Suprapubic skin (tissue), 3 donors: ENCODE measurements around the gene ZNF677.

Experiments used
- EP300 ChIP-seq: sonication (generic); formaldehyde crosslinking; IDR thresholded peaks from one replicate; pipeline ENCODE4 v1.6.1; 2017; ENCODE audit warnings: antibody characterized with exemption
- POLR2A ChIP-seq, 2 donors: fragments of 450-650 bp; IDR thresholded peaks; one replicate each; pipeline ENCODE4 v1.6.1; 2017; ENCODE audit warnings: antibody characterized with exemption in 2 of 2, mild to moderate bottlenecking in 2 of 2, moderate library complexity in 2 of 2
- TF ChIP-seq, protein P1 (sequence below), 2 donors: fragments of 200-600 bp in 1 of 2; fragments of 450-650 bp in 1 of 2; sonication (generic) in 1 of 2; IDR thresholded peaks; one replicate each; pipeline ENCODE4 v1.5.1; 2016 to 2019; ENCODE audit warnings: antibody characterized with exemption in 2 of 2, mild to moderate bottlenecking in 1 of 2, moderate library complexity in 1 of 2

DNA sequence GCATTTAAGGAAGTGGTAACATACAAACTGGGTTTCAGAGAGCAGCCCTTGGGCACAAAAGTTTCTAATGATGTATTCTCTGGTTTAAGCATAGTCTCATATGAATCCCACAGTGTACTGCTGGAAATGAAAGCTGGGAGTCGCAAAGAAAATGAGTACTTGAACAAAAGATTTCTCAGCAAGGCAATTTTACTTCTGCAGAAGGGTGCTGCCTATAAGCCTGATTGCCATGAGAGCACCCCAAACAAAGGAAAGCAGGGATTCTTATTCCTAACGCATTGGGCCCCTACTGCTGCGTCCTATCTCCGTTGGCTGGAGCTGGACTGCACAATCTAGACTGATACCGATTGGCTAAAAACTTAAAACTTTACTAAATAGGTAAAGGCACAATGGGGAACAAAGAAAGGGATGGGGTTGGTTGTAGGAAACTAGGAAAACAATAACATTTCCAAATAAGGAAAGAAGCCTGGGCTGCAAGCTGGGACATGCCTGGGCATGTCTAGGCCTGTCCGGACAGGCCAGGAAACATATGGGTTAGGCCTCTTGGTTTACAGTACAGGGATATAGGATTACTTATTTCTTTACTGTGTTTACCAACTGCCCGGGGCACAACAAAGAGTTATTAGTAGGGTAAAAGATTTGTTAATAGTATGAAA is 40.2 kb upstream of the ZNF677 start:
- TF ChIP-seq, protein P1, sequence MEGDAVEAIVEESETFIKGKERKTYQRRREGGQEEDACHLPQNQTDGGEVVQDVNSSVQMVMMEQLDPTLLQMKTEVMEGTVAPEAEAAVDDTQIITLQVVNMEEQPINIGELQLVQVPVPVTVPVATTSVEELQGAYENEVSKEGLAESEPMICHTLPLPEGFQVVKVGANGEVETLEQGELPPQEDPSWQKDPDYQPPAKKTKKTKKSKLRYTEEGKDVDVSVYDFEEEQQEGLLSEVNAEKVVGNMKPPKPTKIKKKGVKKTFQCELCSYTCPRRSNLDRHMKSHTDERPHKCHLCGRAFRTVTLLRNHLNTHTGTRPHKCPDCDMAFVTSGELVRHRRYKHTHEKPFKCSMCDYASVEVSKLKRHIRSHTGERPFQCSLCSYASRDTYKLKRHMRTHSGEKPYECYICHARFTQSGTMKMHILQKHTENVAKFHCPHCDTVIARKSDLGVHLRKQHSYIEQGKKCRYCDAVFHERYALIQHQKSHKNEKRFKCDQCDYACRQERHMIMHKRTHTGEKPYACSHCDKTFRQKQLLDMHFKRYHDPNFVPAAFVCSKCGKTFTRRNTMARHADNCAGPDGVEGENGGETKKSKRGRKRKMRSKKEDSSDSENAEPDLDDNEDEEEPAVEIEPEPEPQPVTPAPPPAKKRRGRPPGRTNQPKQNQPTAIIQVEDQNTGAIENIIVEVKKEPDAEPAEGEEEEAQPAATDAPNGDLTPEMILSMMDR (IDR thresholded peaks at IDR 0.05): no peak
- no peak for TF ChIP-seq POLR2A (IDR thresholded peaks at IDR 0.05)
- TF ChIP-seq EP300: no peak
